Measurements from ENCODE around the gene GIPC3. TPM values are rescaled to one million over a fixed set of nuclear protein-coding genes. Genes with fewer than 3 reads are reported as not detected.

Gene GIPC3
- total RNA-seq, 1 experiment from 2014 or later: 0.34 TPM

- Histone ChIP-seq H3K4me1 (ENCODE audit: insufficient read depth, low read length, poor library complexity, severe bottlenecking) (peaks cover 11% of the 10 kb centered on the region), H3K27ac (ENCODE audit: low read depth, low read length, poor library complexity, severe bottlenecking) (no peak overlapping the region), H3K4me3 (ENCODE audit: low read depth, low read length, poor library complexity, severe bottlenecking) (no peak overlapping the region), H3K9me3 (ENCODE audit: low read depth, low read length, poor library complexity, severe bottlenecking) (no peaks in the 10 kb centered on the region), H3K27me3 (replicated peaks; ENCODE audit: insufficient read depth, low read depth, low read length, poor library complexity) (no peaks in the 10 kb centered on the region), H3K36me3 (ENCODE audit: insufficient read depth, low read length, poor library complexity, severe bottlenecking) (no peaks in the 10 kb centered on the region)
- BruUV-seq (replicated peaks): no TSS peak
- POLR2A ChIA-PET (ENCODE audit: low non-redundant PET): no interaction called here
- CTCF ChIA-PET: no interaction called here
- intact Hi-C loops (cut with micrococcal nuclease; ENCODE audit: unreplicated experiment): no loop called here
- TF ChIP-seq EZH2 (IDR thresholded peaks at IDR 0.05; ENCODE audit: borderline replicate concordance, low read depth, low read length, poor library complexity, severe bottlenecking): no peak
- TF ChIP-seq, protein P1, sequence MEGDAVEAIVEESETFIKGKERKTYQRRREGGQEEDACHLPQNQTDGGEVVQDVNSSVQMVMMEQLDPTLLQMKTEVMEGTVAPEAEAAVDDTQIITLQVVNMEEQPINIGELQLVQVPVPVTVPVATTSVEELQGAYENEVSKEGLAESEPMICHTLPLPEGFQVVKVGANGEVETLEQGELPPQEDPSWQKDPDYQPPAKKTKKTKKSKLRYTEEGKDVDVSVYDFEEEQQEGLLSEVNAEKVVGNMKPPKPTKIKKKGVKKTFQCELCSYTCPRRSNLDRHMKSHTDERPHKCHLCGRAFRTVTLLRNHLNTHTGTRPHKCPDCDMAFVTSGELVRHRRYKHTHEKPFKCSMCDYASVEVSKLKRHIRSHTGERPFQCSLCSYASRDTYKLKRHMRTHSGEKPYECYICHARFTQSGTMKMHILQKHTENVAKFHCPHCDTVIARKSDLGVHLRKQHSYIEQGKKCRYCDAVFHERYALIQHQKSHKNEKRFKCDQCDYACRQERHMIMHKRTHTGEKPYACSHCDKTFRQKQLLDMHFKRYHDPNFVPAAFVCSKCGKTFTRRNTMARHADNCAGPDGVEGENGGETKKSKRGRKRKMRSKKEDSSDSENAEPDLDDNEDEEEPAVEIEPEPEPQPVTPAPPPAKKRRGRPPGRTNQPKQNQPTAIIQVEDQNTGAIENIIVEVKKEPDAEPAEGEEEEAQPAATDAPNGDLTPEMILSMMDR (conservative IDR thresholded peaks at IDR 0.05; ENCODE audit: low read depth, low read length): no peak
- DNase-seq (ENCODE audit: low spot score): no peak
These were observed 18.0 kb downstream of the GIPC3 start for GRCh38 chr19:3603121-3603811.

DNA sequence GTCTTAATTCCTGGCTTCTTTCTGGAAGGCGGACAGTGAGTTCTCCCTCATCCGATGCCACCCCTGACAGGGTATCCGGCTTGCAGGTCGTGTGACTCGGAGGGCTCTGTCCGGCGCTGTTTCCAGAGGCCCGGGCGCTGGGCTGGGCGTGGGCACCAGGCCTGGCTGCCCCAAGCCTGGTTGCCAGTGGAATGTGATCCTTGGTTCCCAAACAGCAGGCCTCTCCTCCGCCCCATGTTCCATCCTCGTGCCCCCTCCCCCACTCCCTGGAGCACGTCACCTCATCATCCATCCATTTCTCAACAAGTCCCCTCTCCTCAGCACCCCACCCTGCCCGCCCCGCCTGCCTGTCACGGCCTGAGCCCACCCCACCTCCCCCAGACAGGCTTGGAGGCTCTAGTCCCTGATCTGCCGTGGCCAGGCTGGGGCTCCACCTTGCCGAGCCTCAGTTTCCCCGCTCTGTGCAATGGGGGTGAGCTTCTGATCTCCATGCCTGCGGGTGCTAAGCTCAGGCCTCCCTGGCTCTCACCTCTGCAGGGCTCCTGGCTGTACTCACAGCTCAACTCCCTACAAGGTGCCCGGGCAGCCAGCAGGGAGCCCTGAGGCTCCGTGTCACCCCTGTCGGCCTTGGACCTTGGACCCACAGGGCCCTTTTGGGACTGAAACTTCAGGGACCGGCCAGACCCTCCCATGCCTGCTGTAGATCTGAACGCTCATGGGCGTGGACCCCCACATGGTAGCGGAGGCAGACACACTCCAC, 19.1 kb downstream of the GIPC3 start:
- ChIA-PET POLR2A (ENCODE audit: low non-redundant PET) (no interaction called here), CTCF (no interaction called here)
- Histone ChIP-seq H3K27ac (ENCODE audit: low read depth, low read length, poor library complexity, severe bottlenecking) (no peak overlapping the region), H3K36me3 (ENCODE audit: insufficient read depth, low read length, poor library complexity, severe bottlenecking) (no peaks in the 10 kb centered on the region), H3K4me1 (ENCODE audit: insufficient read depth, low read length, poor library complexity, severe bottlenecking) (peaks cover 11% of the 10 kb centered on the region), H3K4me3 (ENCODE audit: low read depth, low read length, poor library complexity, severe bottlenecking) (no peak overlapping the region), H3K9me3 (ENCODE audit: low read depth, low read length, poor library complexity, severe bottlenecking) (no peaks in the 10 kb centered on the region), H3K27me3 (replicated peaks; ENCODE audit: insufficient read depth, low read depth, low read length, poor library complexity) (no peaks in the 10 kb centered on the region)
- no peak for DNase-seq (ENCODE audit: low spot score)
- BruUV-seq (replicated peaks): no TSS peak
- intact Hi-C loops (cut with micrococcal nuclease; ENCODE audit: unreplicated experiment): no loop called here
- no peak for TF ChIP-seq EZH2 (IDR thresholded peaks at IDR 0.05; ENCODE audit: borderline replicate concordance, low read depth, low read length, poor library complexity, severe bottlenecking)
- TF ChIP-seq, protein P1 (conservative IDR thresholded peaks at IDR 0.05; ENCODE audit: low read depth, low read length): no peak

GRCh38 chr19:3604987-3605343, 19.7 kb downstream of the GIPC3 start:
- Histone ChIP-seq H3K4me3 (ENCODE audit: low read depth, low read length, poor library complexity, severe bottlenecking) (no peak overlapping the region), H3K27me3 (replicated peaks; ENCODE audit: insufficient read depth, low read depth, low read length, poor library complexity) (no peaks in the 10 kb centered on the region), H3K27ac (ENCODE audit: low read depth, low read length, poor library complexity, severe bottlenecking) (no peak overlapping the region), H3K36me3 (ENCODE audit: insufficient read depth, low read length, poor library complexity, severe bottlenecking) (no peaks in the 10 kb centered on the region), H3K9me3 (ENCODE audit: low read depth, low read length, poor library complexity, severe bottlenecking) (no peaks in the 10 kb centered on the region), H3K4me1 (ENCODE audit: insufficient read depth, low read length, poor library complexity, severe bottlenecking) (peaks cover 11% of the 10 kb centered on the region)
- ChIA-PET CTCF (no interaction called here), POLR2A (ENCODE audit: low non-redundant PET) (no interaction called here)
- no TSS peak for BruUV-seq (replicated peaks)
- TF ChIP-seq EZH2 (IDR thresholded peaks at IDR 0.05; ENCODE audit: borderline replicate concordance, low read depth, low read length, poor library complexity, severe bottlenecking): no peak
- TF ChIP-seq, protein P1 (conservative IDR thresholded peaks at IDR 0.05; ENCODE audit: low read depth, low read length): no peak
- DNase-seq (ENCODE audit: low spot score): no peak
- intact Hi-C loops (cut with micrococcal nuclease; ENCODE audit: unreplicated experiment): no loop called here
